Measurements from ENCODE around the gene HYAL2. TPM values are rescaled to one million over a fixed set of nuclear protein-coding genes. Genes with fewer than 3 reads are reported as not detected.

The HYAL2 gene
- total and polyA plus RNA-seq, 9 of the 15 experiments (the other 6 are each of a cell fraction or from before 2014, with no cell fraction given): 0.36 to 22.7 (median 11.4) TPM; not detected in 1

- TF ChIP-seq RNF2 (IDR thresholded peaks at IDR 0.05) (peak; percentile 53; the same call in 1 of the 2 replicates), ID3 (CRISPR knock-in tag; IDR thresholded peaks at IDR 0.05) (no peak), ID3 (tag; IDR thresholded peaks at IDR 0.05) (no peak), ZNF384 (IDR thresholded peaks at IDR 0.05; ENCODE audit: low read depth, low read length) (no peak), SRSF1 (IDR thresholded peaks at IDR 0.05; ENCODE audit: low read depth, low read length) (no peak), EP400 (IDR thresholded peaks at IDR 0.05) (peak; percentile 93), KLF10 (CRISPR knock-in tag; IDR thresholded peaks at IDR 0.05) (no peak), STAG1 (CRISPR knock-in tag; IDR thresholded peaks at IDR 0.05; ENCODE audit: borderline replicate concordance) (no peak; the same call in 1 of the 2 replicates), MYBL2 (IDR thresholded peaks at IDR 0.05; ENCODE audit: low read depth) (peak; percentile 85), MYBL2 (CRISPR knock-in tag; IDR thresholded peaks at IDR 0.05; ENCODE audit: borderline replicate concordance) (no peak), MEF2A (IDR thresholded peaks at IDR 0.05; ENCODE audit: control insufficient read depth, low read depth, low read length) (no peak), CXXC5 (CRISPR knock-in tag; IDR thresholded peaks at IDR 0.05) (peak; percentile 95), NR2C1 (IDR thresholded peaks at IDR 0.05) (no peak), NR2C1 (tag; IDR thresholded peaks at IDR 0.05) (no peak), ZNF146 (CRISPR knock-in tag; IDR thresholded peaks at IDR 0.05; ENCODE audit: unreplicated experiment) (no peak), ELK3 (CRISPR knock-in tag; IDR thresholded peaks at IDR 0.05) (no peak), ZNF197 (CRISPR knock-in tag; IDR thresholded peaks at IDR 0.05; ENCODE audit: low read depth) (0 out of 2 replicates have a peak, but pooled peaks have one; percentile 17), DACH1 (IDR thresholded peaks at IDR 0.05; ENCODE audit: partially characterized antibody) (no peak), ZNF586 (CRISPR knock-in tag; conservative IDR thresholded peaks at IDR 0.05) (no peak), JUNB (CRISPR knock-in tag; conservative IDR thresholded peaks at IDR 0.05) (no peak), ZNF696 (CRISPR knock-in tag; conservative IDR thresholded peaks at IDR 0.05) (no peak)
These were observed 14.8 kb upstream of the HYAL2 start (continued) for GRCh38 chr3:50337175-50337861.
